LHCN-M2 (cell line): Measurements from ENCODE around the gene CAPN8. TPM values are rescaled to one million over a fixed set of nuclear protein-coding genes. Genes with fewer than 3 reads are reported as not detected.

Source experiments
- DNase-seq: peaks from one replicate; pipeline ENCODE4 v3.0.0-alpha.2; 2012; ENCODE audit warnings: low read depth
- total RNA-seq: library from RNA; depleted of rRNA; stranded (reverse); fragments of >200 nt; gene quantifications from 2 replicates; pipeline ENCODE4 v1.2.3, GENCODE V29; 2014

CAPN8 gene
- total RNA-seq, 1 experiment from 2014 or later, result not detected

DNA sequence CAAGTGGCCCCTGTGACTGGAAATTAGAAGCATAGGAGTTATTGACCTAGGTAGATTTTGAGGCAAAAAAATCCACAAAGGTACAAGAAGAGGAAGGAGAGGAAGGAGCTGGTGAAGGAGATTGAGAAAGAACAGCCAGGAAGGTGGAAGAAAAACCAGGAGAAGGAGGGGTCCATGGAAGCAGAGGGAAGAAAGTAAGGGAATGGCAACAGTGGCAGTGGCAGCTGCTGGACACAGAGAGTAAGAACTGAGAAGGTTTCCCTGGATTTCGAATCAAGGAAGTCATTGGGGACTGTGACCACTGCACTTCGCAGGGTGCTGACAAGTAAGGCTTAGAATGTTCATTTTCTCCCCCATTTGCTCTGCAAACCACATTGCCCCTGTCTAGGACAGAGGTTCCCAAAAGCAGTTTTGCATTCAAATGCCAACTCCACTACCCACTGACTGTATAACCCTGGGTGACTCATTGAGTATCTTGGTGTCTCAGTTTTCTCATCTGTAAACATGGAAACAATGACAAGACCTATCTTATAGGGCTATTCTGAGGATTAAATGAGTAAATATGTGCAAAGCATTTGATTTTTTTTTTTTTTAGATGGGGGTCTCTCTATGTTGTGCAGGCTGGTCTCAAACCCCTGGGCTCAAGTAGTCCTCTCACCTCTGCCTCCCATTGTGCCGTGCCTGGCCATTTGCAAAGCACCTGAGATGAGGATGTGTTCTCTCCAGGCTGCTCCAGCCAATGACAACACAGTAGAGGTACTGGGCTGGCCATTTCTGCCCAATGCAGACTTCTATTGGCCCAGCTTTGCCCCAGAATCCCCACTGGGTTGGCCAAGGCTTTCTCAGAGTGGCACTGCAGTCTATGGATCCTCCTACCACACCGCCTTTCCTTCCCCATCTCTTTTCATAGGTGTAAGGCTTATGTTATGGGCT is 37.5 kb upstream of the CAPN8 start:
- DNase-seq, result peak; percentile 93

DNA sequence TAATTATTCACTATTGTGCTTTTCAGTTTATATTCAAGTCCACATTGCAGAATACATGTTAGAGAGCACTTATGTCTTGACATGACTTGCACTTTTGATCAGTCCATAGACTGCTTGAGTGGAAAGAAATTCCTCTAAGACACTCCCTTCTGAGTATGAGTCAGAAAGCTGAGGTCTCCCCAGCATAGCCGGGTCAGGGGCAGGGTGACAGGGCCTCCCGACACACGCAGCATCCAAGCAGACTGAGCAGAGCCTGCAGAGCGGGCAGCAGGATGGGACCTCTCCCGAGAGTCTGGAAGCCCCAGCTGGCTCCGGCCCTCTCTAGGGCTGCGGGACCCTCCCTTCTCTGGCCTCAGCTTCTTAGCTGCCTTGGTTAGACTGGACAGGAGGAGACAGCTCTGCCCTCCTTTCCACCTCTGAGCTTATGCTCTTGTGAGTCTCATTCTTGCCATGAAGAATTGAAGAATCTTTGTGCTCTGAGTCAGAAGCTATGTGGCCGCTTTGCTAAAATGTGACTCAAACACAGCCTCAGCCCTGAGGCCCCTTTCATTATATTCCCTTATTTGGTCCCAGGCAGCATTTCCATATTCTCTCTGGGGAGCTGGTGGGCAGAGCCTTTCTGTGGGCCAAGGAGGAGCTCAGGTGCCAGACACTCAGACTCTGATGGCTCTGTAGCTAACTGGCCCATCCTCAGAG is 35.6 kb upstream of the CAPN8 start:
- peak; percentile 99 for DNase-seq

DNA sequence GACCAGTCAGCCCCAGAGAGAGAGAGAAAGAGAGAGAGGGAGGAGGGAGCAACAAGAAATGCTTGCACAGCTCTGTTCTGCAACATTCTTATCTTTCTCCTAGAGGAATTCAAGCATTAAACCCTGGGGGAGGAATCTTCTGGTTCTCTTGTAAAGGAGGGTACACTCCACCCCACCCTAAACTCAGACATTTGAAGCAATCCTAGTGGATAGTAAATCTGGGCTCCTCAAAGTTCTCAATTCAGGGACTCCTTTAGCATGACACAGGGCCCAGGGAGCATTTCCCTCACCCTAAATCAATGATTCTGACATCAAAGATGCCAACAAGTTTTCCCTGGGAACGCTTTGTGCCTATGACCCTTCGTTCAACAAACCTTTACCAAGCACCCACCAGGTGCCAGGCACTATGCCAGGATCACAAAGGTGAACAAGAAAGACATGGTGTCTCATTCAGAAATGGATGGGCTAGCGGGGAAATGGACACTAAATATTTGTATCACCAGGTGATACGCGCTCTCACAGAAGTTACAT is 35.0 kb upstream of the CAPN8 start:
- DNase-seq, result no peak

DNA sequence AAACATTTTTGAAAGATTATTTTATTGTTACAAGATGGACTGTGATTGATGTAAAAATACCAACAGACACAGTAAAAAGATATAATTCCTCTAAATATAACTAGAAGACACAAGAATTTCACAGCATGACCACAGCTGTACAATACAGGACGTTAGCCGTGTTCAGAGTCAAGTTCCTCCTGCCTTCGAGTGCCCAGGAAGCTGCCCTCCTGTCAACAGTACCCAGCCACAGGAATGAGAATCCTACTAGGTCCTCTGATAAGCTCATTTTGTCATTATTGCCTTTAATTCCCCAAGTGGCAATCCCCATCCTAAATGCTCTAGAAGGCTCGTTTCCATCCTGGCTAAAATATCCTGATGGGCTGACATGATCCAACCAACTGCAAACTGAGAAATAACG is 30.4 kb upstream of the CAPN8 start:
- no peak for DNase-seq

DNA sequence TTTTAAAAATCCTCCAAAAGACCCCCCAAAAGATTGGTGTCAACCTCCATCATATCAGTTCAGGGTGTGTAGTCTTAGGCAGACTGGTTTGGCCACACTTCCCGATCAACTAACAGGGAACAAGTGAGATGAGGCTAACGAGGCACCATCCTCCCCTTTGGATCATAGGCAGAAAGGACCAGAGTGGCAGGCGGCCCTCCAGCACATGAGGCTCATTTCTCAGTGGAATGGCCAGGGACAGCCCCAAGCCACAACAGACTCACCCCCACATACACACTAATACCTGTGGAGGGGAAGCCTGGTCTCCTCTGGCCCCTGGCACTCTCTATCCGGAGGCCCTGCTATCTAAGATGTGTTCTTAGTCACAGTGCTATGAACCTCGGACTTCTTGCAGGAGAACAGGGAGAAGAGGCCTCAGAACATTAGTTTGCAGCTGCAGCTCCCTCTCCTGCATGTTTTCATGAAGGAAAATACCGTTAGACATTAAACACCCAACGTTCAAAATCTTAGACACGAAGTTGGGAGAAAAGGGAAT is 29.6 kb upstream of the CAPN8 start:
- no peak for DNase-seq

DNA sequence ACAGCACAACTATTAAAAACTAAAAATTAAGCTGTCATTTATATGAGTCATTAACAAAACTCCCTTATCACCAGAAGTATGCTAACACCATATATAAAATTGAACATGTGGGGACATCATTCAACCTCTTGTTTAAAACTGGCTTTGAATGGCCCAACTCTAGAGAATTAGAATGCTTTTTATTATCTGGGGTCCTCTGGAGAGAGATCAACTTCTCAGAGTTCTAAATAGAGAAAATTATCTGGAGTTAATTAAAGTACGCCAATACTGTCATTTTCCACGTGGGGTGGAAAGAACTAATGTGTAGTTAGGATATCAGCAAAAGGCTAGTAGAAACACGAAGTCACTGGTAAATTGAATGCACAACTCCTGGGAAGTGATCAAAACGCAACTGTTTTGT is 25.6 kb upstream of the CAPN8 start:
- DNase-seq, result no peak

DNA sequence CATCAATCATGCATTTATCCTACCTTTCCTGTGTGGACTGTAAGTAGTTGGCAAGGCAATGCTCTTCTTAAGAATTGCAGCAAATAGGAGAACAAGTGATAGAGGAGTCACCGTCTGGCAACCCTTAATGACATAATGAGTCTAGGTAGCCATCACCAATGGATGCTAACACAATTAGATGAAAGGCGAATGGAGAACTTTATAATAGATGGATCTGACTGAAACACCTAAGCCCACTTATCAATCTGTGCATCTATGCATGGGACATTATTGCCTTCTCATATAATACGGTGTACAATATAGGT is 18.9 kb upstream of the CAPN8 start:
- no peak for DNase-seq

DNA sequence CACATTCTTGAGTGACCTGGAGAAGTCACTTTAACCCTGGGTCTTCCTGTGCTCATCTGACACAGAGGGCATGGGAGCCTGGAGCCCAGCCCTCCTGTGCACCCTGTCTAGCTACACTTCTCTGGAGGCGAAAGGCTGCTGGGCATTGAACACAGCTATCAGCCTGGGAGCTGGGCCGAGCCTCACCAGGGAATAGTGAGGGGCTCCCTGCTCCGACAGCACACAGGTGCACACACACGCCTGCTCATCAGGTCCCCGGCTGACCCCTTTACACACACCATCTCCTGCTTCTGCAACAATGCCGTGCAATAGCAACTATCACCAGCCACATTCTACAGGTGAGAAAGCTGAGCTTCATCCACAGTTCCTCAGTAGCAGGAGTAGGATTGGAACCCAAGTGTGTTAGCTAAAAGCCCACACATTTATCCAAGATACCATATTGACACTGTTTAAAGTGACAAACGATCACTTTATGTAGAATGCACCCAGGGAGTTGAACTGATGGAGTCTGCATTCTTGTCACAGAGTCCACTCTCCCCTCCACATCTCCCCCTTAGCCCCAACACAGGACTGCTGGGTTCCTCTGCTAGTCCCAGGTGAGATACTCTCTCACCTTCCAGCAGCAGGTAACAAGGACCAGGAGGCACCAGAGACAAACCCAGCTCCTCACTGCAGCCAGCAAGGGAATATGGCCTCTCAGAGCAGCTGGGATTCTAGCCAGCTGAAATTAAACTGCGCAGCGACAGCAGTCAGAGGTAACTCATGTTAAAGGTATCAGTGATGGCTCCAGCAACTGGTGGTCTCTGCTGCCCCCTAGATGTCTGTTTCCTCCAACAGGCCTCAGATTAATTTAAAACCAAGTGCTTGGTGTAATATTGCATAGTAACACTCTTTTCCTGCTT is 18.3 kb upstream of the CAPN8 start:
- peak; percentile 26 for DNase-seq

DNA sequence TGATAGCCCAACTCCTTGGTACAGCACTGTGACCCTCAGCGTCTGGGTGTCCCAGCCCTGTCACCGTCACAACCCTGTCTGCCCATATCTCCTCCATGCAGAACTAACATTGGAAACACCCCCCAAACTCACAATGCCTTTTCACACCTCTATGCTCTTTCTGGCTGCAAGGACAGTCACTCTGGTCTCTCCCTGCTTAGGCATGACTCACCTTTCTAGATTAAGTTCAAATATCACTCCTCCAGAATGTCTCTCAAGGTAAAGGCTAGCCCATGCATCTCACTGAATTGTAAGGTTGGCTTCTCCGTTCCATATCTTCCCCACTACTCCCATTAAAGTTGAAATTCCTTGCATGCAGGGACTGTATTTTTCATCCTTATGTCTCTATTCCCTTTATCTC is 17.0 kb upstream of the CAPN8 start:
- DNase-seq, result no peak

DNA sequence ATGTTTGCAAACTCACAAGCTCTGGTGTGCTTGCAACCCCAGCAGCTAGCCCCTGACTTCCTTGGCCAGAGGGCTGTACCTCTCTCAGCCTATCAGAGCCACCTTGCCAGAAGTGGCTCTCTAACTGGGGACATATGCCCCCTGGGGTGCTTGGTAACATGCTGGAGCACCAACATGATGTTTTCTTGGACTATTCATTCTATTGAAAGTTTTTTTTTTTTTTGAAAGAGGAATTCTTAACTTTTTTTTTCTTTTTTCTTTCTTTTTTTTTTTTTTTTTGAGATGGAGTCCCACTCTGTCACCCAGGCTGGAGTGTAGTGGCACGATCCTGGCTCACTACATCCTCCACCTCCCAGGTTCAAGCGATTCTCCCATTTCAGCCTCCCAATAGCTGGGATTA is 14.7 kb upstream of the CAPN8 start:
- no peak for DNase-seq

DNA sequence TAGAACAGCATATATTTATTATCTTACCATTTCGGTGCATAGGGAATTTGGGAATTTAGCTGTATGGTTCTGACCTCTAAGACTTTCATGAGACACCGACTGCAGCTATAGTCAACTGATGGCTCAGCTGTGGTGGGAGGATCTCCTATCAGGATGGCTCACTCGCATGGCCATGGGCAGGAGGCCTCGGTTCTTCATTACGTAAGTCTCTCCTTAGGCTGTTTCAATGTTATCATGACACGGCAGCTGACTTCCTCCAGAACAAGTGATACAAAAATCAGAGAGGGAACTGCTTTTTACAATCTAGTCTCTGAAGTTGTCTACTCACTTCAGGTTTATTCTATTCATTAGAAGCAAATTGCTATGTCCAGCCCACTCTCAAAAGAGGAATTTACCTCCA is 13.3 kb upstream of the CAPN8 start:
- DNase-seq, result no peak

DNA sequence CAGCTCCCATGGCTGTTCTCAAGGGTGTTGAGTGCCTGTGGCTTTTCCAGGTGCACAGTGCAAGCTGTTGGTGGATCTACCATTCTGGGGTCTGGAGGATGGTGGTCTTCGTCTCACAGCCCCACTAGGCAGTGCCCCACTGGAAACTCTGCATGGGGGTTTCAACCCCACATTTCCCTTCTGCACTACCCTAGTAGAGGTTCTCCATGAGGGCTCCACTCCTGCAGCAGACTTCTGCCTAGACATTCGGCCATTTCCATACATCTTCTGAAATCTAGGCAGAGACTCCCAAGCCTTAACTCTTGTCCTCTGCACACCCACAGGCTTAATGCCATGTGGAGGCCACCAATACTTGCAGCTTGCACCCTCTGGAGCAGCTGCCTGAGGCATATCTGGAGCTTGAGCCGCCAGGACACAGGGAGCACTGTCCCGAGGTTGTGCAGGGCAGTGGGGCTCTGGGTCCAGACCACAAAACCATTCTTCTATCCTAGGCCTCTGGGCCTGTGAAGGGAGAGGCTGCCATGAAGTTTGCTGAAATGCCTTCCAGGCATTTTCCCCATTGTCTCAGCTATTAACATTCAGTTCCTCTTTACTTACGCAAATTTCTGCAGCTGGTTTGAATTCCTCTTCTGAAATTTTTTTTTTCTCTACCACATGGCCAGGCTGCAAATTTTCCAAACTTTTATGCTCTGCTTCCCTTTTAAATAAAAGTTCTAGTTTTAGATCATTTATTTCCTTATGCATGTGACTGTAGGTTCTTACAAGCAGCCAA is 8.8 kb upstream of the CAPN8 start:
- no peak for DNase-seq

DNA sequence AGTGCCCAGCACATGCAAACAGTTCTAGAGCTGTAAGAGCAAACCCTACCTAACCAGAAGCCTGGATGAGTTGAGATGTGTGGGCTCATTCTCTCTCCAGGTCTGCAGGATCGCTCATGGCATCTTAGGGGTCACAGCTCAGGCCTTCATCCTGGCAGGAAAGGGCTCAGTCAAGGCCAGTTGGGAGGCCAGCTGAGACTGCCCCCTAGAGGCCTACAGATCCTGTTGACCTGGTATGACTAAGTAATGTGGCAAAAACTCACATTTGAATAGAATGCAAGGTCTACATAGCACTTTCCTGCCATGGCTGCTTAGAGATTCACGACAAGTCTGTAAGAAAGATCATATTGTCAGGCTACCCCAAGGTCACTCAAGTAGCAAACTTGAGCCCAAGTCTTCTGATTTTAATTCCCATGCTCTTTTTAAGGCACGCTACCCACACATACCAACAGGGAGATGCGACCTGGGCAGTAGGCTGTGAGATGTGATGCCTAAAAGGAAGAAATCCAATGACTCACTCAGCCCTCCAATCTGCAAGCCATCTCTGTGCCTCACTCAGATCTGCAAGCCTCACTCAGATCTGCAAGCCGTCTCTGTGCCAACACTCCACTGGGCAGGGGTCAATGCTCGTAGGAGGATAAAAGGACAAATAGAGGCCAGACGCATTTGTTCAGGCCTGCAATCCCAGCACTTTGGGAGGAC is 5.1 kb upstream of the CAPN8 start:
- peak; percentile 40 for DNase-seq

DNA sequence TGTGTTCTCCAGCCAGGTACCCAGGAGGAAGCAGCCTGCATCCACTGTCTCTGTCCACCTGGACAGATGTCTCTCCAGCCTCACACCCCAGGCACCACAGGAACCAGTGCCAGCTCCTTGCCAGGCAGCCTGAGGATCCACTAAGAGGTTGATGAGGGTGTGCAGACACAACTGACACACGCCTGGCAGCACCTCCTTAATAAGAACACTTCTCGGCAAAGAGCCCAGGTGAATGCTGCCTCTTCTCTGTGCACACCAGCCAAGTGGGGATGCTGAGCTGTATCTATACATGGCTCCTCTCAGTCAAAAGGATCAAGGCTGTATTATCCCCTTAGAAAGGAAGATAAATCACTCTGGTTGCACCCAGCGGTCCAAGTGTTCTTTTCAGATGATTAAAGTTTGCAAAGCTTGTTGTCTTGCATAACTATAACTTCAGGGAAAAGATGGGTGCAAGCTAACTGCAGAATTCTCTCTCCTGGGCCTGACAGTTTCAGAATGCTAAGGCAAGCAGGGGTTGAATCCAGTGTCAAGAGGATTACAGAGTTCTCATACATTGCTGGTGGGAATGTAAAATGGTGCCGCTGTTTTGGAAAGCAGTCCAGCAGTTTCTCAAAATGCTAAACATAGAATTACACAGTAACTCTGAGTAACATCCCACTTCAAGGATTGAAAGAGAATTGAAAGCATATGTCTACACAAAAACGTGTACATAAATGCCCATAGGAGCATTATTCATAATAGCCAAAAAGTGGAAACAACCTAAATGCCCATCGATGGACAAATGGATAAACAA is 3.7 kb upstream of the CAPN8 start:
- no peak for DNase-seq

DNA sequence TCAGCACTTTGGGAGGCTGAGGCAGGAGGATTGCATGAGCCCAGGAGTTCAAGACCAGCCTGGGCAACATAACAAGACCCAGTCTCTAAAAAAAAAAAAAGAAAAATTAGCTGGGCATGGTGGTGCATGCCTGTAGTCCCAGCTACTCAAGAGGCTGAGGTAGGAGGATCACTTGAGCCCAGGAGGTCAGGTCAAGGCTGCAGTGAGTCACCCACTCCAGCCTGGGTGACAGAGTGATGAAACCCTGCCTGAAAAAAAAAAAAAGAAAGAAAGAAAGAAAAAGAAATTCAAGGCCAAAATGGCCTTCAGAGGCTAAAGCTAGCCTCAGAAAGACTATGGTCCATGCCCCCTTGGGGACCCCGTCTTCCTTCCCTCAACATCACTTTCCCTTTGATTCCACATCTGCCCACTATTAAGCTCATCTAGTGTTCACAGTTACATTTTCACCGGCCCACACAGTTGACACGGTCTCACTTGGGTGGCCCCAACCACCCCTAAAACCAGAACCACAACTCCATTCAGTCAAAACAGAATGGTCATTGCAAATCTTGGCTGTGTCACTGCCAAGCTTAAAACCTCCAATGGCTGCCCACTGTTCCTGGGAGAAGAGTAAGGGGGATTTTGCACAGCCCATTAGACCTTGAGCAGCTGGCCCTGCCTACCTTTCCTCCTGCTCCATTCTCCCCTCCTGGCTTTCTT is 2.1 kb upstream of the CAPN8 start:
- DNase-seq, result peak; percentile 16

DNA sequence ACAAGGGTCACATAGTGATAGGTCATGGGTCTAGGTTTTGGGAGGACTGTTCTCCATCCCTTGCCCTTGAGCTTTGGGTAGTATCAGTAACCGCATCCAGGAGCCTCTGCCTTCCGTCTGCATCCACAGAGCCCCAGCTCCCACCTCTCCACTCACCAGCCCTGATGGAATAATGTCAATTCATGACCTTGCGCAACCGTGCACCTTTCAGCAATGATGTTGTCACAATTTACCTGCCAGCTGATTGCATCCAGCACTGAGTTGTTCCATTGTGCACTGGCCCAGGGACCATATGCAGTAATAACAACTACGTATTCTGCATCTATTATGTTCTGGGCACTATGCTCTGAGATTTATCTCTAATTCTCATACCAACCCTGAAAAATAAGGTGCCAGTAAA is 1.4 kb downstream of the CAPN8 start:
- DNase-seq, result no peak

DNA sequence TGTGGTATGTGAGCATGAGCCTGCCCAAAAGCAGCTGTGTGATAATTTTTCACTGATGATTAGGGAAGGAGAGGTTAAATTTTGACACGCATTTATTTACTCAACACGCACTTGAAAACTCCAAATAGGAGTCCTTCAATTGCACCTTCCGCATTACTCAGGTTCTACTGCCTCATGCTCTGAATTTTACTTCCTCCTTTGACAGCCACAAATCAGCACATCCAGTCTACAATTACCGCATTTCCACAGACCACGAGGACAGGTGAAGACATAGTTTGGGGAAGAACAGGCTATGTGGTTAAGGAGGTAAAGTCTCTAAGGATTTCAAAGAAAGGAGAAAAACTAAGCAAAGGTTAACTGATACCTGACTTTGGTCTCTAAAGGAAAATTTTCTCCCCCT is 2.6 kb downstream of the CAPN8 start:
- no peak for DNase-seq

DNA sequence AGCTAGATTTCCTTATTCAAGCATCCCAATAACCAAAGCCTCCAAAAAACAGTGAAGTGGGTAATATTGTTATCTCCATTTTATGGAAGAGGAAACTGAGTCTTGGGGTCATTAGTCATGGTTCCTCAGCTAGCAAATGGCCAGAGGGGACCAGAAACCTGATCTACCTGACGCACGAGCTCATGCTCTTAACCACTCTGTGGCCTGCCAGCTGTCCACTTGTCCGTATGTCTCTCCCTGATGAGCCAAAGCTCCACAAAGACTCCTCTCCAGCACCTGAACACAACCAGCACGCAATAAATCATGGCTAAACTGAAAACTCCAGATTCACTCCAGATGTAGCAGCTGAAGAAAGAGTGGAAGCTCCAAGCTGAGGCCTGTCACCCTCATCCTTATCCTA is 5.8 kb downstream of the CAPN8 start:
- DNase-seq, result no peak

DNA sequence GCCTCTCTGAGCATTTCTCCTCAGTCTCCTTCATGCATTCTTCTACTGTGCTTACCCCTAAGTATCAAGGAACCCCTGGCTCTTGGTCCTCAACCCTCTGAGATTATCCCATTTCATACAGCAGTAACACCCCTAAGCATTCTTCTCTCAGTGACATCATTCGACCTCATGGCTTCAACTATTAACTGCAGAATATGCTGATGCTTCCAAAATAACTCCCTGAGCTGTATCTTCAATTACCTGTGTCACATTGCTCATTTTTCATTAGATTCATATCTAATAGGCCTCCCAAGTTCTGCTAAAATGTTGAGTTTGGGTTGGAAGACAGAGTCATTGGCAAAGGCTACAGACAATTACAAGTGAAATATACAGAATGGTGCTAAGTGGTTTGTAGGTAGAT is 7.5 kb downstream of the CAPN8 start:
- DNase-seq, result no peak
